Measurements from ENCODE around the gene PLEKHM3. TPM values are rescaled to one million over a fixed set of nuclear protein-coding genes. Genes with fewer than 3 reads are reported as not detected.
A peak's percentile ranks its signal among the peaks of the same experiment; 100 is the strongest.

Gene PLEKHM3
- total and polyA plus RNA-seq, 2 of the 13 experiments (the other 11 are each of a cell fraction or from before 2014, with no cell fraction given) = 4.5 to 4.7 TPM

DNA sequence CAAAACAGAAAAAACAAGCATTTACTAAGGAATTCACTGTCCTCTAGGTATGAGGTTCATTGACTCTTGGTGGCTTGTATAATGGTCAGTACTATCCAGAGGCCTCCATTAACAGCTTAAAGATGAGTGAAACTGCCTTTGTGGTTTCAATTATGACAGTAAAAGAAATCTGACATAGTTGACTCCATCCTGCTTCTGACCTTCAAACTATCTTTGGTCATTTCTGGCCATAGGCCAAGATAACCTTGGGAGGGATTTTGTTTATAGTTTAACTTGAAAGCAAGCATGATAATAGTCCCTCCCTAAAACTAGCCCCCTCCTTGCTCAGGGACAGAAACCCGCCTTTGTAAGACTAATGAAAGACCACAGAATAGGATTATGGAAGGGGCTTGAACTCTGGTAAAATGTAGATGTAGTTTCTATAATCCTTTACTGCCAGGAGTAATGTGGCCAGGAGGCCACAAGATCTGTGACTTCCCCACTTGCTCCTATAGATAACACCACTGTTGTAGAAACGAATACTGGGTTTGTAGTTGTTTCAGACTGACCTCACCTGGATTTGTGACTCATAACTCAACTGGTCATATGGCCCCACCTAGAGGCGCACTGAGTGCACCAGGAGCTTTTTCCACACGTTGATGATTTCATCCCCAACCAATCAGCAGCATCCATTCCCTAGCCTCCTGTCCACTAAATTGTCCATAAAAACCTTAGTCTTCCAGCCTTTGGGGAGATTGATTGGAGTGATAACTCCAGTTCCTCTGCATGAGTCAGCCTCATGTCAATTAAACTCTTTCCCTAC lies 8.6 kb upstream of the PLEKHM3 start (continued):
- TF ChIP-seq, protein P1, sequence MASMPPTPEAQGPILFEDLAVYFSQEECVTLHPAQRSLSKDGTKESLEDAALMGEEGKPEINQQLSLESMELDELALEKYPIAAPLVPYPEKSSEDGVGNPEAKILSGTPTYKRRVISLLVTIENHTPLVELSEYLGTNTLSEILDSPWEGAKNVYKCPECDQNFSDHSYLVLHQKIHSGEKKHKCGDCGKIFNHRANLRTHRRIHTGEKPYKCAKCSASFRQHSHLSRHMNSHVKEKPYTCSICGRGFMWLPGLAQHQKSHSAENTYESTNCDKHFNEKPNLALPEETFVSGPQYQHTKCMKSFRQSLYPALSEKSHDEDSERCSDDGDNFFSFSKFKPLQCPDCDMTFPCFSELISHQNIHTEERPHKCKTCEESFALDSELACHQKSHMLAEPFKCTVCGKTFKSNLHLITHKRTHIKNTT (CRISPR knock-in tag; IDR thresholded peaks at IDR 0.05) = no peak
- TF ChIP-seq CHD2 (IDR thresholded peaks at IDR 0.05; ENCODE audit: low read depth, low read length) (no peak), CC2D1A (CRISPR knock-in tag; IDR thresholded peaks at IDR 0.05) (no peak), GABPB1 (CRISPR knock-in tag; IDR thresholded peaks at IDR 0.05) (no peak), ZNF232 (CRISPR knock-in tag; IDR thresholded peaks at IDR 0.05; ENCODE audit: borderline replicate concordance) (peak; percentile 99), TCF12 (IDR thresholded peaks at IDR 0.05) (no peak), TCF12 (CRISPR knock-in tag; IDR thresholded peaks at IDR 0.05) (no peak), ZSCAN22 (CRISPR knock-in tag; IDR thresholded peaks at IDR 0.05) (no peak), GATAD2A (CRISPR knock-in tag; IDR thresholded peaks at IDR 0.05) (peak; percentile 69; the same call in 1 of the 2 replicates), ZNF790 (CRISPR knock-in tag; IDR thresholded peaks at IDR 0.05; ENCODE audit: borderline replicate concordance) (no peak), ZFP36L2 (CRISPR knock-in tag; IDR thresholded peaks at IDR 0.05) (no peak), RFXAP (CRISPR knock-in tag; IDR thresholded peaks at IDR 0.05; ENCODE audit: borderline replicate concordance) (no peak), JARID2 (CRISPR knock-in tag; IDR thresholded peaks at IDR 0.05; ENCODE audit: insufficient replicate concordance) (no peak), ZNF367 (CRISPR knock-in tag; IDR thresholded peaks at IDR 0.05; ENCODE audit: borderline replicate concordance) (no peak), ZFP90 (CRISPR knock-in tag; IDR thresholded peaks at IDR 0.05; ENCODE audit: borderline replicate concordance) (no peak), ERF (CRISPR knock-in tag; IDR thresholded peaks at IDR 0.05) (peak; percentile 34), NR2C2 (CRISPR knock-in tag; IDR thresholded peaks at IDR 0.05; ENCODE audit: borderline replicate concordance) (0 out of 2 replicates have a peak, but pooled peaks have one; percentile 55), SPEN (CRISPR knock-in tag; IDR thresholded peaks at IDR 0.05; ENCODE audit: low read depth) (no peak; the same call in 1 of the 2 replicates), ZNF44 (CRISPR knock-in tag; IDR thresholded peaks at IDR 0.05) (no peak), MEF2D (CRISPR knock-in tag; IDR thresholded peaks at IDR 0.05) (no peak)
- TF ChIP-seq, protein P2, sequence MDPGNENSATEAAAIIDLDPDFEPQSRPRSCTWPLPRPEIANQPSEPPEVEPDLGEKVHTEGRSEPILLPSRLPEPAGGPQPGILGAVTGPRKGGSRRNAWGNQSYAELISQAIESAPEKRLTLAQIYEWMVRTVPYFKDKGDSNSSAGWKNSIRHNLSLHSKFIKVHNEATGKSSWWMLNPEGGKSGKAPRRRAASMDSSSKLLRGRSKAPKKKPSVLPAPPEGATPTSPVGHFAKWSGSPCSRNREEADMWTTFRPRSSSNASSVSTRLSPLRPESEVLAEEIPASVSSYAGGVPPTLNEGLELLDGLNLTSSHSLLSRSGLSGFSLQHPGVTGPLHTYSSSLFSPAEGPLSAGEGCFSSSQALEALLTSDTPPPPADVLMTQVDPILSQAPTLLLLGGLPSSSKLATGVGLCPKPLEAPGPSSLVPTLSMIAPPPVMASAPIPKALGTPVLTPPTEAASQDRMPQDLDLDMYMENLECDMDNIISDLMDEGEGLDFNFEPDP (CRISPR knock-in tag; conservative IDR thresholded peaks at IDR 0.05) = 0 out of 2 replicates have a peak, but pooled peaks have one; percentile 17
- TF ChIP-seq, protein P3, sequence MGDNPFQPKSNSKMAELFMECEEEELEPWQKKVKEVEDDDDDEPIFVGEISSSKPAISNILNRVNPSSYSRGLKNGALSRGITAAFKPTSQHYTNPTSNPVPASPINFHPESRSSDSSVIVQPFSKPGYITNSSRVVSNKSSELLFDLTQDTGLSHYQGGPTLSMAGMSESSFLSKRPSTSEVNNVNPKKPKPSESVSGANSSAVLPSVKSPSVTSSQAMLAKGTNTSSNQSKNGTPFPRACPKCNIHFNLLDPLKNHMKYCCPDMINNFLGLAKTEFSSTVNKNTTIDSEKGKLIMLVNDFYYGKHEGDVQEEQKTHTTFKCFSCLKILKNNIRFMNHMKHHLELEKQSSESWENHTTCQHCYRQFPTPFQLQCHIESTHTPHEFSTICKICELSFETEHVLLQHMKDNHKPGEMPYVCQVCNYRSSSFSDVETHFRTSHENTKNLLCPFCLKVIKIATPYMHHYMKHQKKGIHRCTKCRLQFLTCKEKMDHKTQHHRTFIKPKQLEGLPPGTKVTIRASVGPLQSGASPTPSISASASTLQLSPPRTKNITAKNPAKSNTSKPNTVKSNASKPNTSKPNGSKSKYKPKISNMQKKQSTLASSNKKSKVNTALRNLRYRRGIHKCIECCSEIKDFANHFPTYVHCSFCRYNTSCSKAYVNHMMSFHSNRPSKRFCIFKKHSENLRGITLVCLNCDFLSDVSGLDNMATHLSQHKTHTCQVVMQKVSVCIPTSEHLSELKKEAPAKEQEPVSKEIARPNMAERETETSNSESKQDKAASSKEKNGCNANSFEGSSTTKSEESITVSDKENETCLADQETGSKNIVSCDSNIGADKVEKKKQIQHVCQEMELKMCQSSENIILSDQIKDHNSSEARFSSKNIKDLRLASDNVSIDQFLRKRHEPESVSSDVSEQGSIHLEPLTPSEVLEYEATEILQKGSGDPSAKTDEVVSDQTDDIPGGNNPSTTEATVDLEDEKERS (CRISPR knock-in tag; IDR thresholded peaks at IDR 0.05) = no peak; the same call in 1 of the 2 replicates
- TF ChIP-seq, protein P4, sequence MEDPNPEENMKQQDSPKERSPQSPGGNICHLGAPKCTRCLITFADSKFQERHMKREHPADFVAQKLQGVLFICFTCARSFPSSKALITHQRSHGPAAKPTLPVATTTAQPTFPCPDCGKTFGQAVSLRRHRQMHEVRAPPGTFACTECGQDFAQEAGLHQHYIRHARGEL (CRISPR knock-in tag; IDR thresholded peaks at IDR 0.05) = no peak

All from HepG2 (cell line).